Measurements from ENCODE around the gene CDC42EP5.
A peak's percentile ranks its signal among the peaks of the same experiment; 100 is the strongest.
"Not testable (repeated sequence)": the region's sequence is repeated elsewhere in the genome, so short reads cannot be mapped to it uniquely, and the experiment has no call there.

Gene CDC42EP5

GRCh38 chr19:54518844-54519243, 45.7 kb upstream of the CDC42EP5 start:
- peaks cover 0 to 43% of the 10 kb centered on the region in 2 donors for H3K9me3 ChIP-seq (replicated peaks in 1 of 2; ENCODE audit: control insufficient read depth in 2 of 2, insufficient read depth in 1 of 2, low read depth in 1 of 2, low read length in 2 of 2)

GRCh38 chr19:54517483-54517882, 44.4 kb upstream of the CDC42EP5 start:
- H2BK5ac ChIP-seq (ENCODE audit: low read length): no peak overlapping the region
- no peak overlapping the region for H3K14ac ChIP-seq (ENCODE audit: low read length)
- no peaks in the 10 kb centered on the region for H3K79me1 ChIP-seq (ENCODE audit: low read depth, low read length)
- no peak overlapping the region for H3K18ac ChIP-seq (ENCODE audit: low read length)
- no peak overlapping the region for H3K4ac ChIP-seq (ENCODE audit: low read length)
- peaks cover 0 to 9% (median 0%) of the 10 kb centered on the region in 3 experiments for H3K27me3 ChIP-seq (ENCODE audit: control insufficient read depth in 3 of 3, insufficient read depth in 3 of 3, low read depth in 1 of 3, low read length in 3 of 3)
- H2AK5ac ChIP-seq (ENCODE audit: low read depth, low read length): no peak overlapping the region
- no peak overlapping the region for H4K91ac ChIP-seq (ENCODE audit: low read depth, low read length, poor library complexity)
- no peaks in the 10 kb centered on the region for H3K4me1 ChIP-seq (ENCODE audit: control insufficient read depth in 2 of 2, insufficient read depth in 1 of 2, low read depth in 1 of 2, low read length in 2 of 2)
- WGBS, 2 donors (ENCODE audit: extremely low coverage in 2 of 2, insufficient read length in 2 of 2, insufficient replicate concordance in 1 of 2): no CpG with 5 or more reads among the region's 4 CpGs
- H3K4me2 ChIP-seq (ENCODE audit: insufficient read depth, low read length, poor library complexity, severe bottlenecking): no peak overlapping the region
- H4K8ac ChIP-seq (ENCODE audit: low read depth, low read length): no peak overlapping the region
- H2BK15ac ChIP-seq (ENCODE audit: low read length): no peak overlapping the region
- no peak overlapping the region for H2BK120ac ChIP-seq (ENCODE audit: low read depth, low read length)
- no peak overlapping the region for H3K27ac ChIP-seq (replicated peaks; ENCODE audit: low read length)
- H2BK12ac ChIP-seq (ENCODE audit: low read length): no peak overlapping the region
- H3K9ac ChIP-seq (ENCODE audit: low read depth, low read length, poor library complexity): no peak overlapping the region
- no peak overlapping the region for H3K23ac ChIP-seq (ENCODE audit: low read depth, low read length, poor library complexity)
- H3K4me3 ChIP-seq (ENCODE audit: low read length in 2 of 2): no peak overlapping the region
- H2AFZ ChIP-seq (ENCODE audit: low read length): no peak overlapping the region
- peaks cover 0 to 44% of the 10 kb centered on the region in 2 donors for H3K9me3 ChIP-seq (replicated peaks in 1 of 2; ENCODE audit: control insufficient read depth in 2 of 2, insufficient read depth in 1 of 2, low read depth in 1 of 2, low read length in 2 of 2)
- no peaks in the 10 kb centered on the region for H3K36me3 ChIP-seq (replicated peaks in 1 of 2; ENCODE audit: control insufficient read depth in 2 of 2, insufficient read depth in 2 of 2, low read length in 2 of 2)
- DNase-seq (ENCODE audit: low spot score): peak; percentile 1

More at GRCh38 chr19:54518844-54519243, 45.7 kb upstream of the CDC42EP5 start:
- Histone ChIP-seq H3K4ac (ENCODE audit: low read length) (no peak overlapping the region), H3K4me2 (ENCODE audit: insufficient read depth, low read length, poor library complexity, severe bottlenecking) (no peak overlapping the region), H4K8ac (ENCODE audit: low read depth, low read length) (no peak overlapping the region), H4K91ac (ENCODE audit: low read depth, low read length, poor library complexity) (no peak overlapping the region), H2BK120ac (ENCODE audit: low read depth, low read length) (no peak overlapping the region), H3K36me3 (replicated peaks in 1 of 2; ENCODE audit: control insufficient read depth in 2 of 2, insufficient read depth in 2 of 2, low read length in 2 of 2) (no peaks in the 10 kb centered on the region), H2AFZ (ENCODE audit: low read length) (no peak overlapping the region), H2BK15ac (ENCODE audit: low read length) (no peak overlapping the region), H2AK5ac (ENCODE audit: low read depth, low read length) (no peak overlapping the region), H2BK5ac (ENCODE audit: low read length) (no peak overlapping the region), H2BK12ac (ENCODE audit: low read length) (no peak overlapping the region), H3K9ac (ENCODE audit: low read depth, low read length, poor library complexity) (no peak overlapping the region), H3K23ac (ENCODE audit: low read depth, low read length, poor library complexity) (no peak overlapping the region), H3K79me1 (ENCODE audit: low read depth, low read length) (no peaks in the 10 kb centered on the region), H3K14ac (ENCODE audit: low read length) (no peak overlapping the region), H3K4me3 (ENCODE audit: low read length in 2 of 2) (no peak overlapping the region), H3K27me3 (ENCODE audit: control insufficient read depth in 3 of 3, insufficient read depth in 3 of 3, low read depth in 1 of 3, low read length in 3 of 3) (peaks cover 0 to 9% (median 0%) of the 10 kb centered on the region in 3 experiments), H3K18ac (ENCODE audit: low read length) (no peak overlapping the region), H3K4me1 (ENCODE audit: control insufficient read depth in 2 of 2, insufficient read depth in 1 of 2, low read depth in 1 of 2, low read length in 2 of 2) (no peaks in the 10 kb centered on the region), H3K27ac (replicated peaks; ENCODE audit: low read length) (no peak overlapping the region)
- no CpG with 5 or more reads among the region's 5 CpGs for WGBS, 2 donors (ENCODE audit: extremely low coverage in 2 of 2, insufficient read length in 2 of 2, insufficient replicate concordance in 1 of 2)
- no peak for DNase-seq (ENCODE audit: low spot score)

DNA sequence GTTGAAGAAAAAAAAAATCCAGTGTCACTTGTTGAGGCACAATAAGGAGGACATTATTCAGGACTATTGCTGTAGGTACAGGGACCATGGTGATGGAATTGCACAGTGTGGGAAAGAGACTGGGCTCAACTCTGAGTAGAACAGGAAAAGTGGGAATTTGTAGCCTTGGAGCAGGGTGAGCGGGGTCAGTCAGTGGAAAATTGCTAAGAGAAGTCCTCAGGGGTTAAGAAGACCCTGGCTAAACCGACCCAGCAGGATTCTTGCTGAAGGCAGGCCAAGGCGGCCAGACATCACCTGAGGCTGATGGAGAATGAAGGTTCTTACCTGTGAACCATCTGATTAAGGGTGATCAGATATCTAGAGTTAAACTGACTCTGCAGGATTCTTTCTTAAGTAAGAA, 42.1 kb upstream of the CDC42EP5 start:
- Histone ChIP-seq H3K9me3 (replicated peaks in 1 of 2; ENCODE audit: control insufficient read depth in 2 of 2, insufficient read depth in 1 of 2, low read depth in 1 of 2, low read length in 2 of 2) (peaks cover 0 to 33% of the 10 kb centered on the region in 2 donors), H3K18ac (ENCODE audit: low read length) (no peak overlapping the region), H2AK5ac (ENCODE audit: low read depth, low read length) (no peak overlapping the region), H4K8ac (ENCODE audit: low read depth, low read length) (no peak overlapping the region), H3K14ac (ENCODE audit: low read length) (no peak overlapping the region), H2BK12ac (ENCODE audit: low read length) (no peak overlapping the region), H3K36me3 (replicated peaks in 1 of 2; ENCODE audit: control insufficient read depth in 2 of 2, insufficient read depth in 2 of 2, low read length in 2 of 2) (no peaks in the 10 kb centered on the region), H2BK5ac (ENCODE audit: low read length) (no peak overlapping the region), H3K4ac (ENCODE audit: low read length) (no peak overlapping the region), H2AFZ (ENCODE audit: low read length) (no peak overlapping the region), H3K27me3 (ENCODE audit: control insufficient read depth in 3 of 3, insufficient read depth in 3 of 3, low read depth in 1 of 3, low read length in 3 of 3) (no peaks in the 10 kb centered on the region), H2BK15ac (ENCODE audit: low read length) (no peak overlapping the region), H3K4me2 (ENCODE audit: insufficient read depth, low read length, poor library complexity, severe bottlenecking) (no peak overlapping the region), H3K4me1 (ENCODE audit: control insufficient read depth in 2 of 2, insufficient read depth in 1 of 2, low read depth in 1 of 2, low read length in 2 of 2) (no peaks in the 10 kb centered on the region), H2BK120ac (ENCODE audit: low read depth, low read length) (no peak overlapping the region), H3K9ac (ENCODE audit: low read depth, low read length, poor library complexity) (no peak overlapping the region), H3K23ac (ENCODE audit: low read depth, low read length, poor library complexity) (no peak overlapping the region), H3K27ac (replicated peaks; ENCODE audit: low read length) (no peak overlapping the region), H4K91ac (ENCODE audit: low read depth, low read length, poor library complexity) (no peak overlapping the region), H3K4me3 (ENCODE audit: low read length in 2 of 2) (no peak overlapping the region), H3K79me1 (ENCODE audit: low read depth, low read length) (no peaks in the 10 kb centered on the region)
- WGBS, 2 donors (ENCODE audit: extremely low coverage in 2 of 2, insufficient read length in 2 of 2, insufficient replicate concordance in 1 of 2): no CpG with 5 or more reads among the region's 3 CpGs
- no peak for DNase-seq (ENCODE audit: low spot score)

DNA sequence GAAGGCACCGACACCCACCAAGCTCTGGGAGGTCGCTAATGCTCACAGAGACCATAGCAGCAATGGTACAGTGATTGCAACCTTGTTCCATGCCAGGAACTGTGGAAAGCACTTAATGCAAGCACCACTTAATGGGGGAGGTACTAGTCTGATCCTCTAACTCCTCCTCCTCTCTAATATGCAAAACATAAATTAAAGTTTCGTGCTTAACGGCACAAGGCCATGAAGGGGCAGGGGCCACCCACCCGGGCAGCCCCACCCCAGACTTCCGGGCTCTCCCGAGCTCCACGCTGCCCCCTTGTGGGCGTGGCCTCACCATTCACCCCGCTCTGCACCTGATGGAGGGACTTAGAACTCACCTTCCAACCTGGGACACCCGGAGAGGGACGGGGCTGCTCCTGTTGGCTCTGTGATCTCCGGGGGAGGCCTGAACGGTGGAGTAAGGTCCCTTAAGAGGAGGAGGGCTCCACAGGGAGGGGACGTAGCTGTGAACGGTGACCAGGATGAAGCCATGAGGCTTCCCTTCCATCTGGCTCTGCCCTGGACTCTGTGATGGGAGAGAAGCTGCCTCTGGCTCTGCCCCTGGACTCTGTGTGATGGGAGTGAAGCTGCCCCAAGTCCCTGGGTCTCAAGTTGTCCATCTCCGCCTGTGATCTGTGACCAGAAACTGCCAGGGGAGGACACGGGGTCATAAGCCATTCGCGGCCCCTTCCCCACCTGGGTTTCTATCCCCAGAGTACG, 36.3 kb upstream of the CDC42EP5 start:
- not testable (repeated sequence) for H3K9ac ChIP-seq (ENCODE audit: low read depth, low read length, poor library complexity); H2BK12ac ChIP-seq (ENCODE audit: low read length); H3K4ac ChIP-seq (ENCODE audit: low read length); H3K27me3 ChIP-seq (ENCODE audit: control insufficient read depth in 3 of 3, insufficient read depth in 3 of 3, low read depth in 1 of 3, low read length in 3 of 3); H2AK5ac ChIP-seq (ENCODE audit: low read depth, low read length); H3K79me1 ChIP-seq (ENCODE audit: low read depth, low read length); H2BK120ac ChIP-seq (ENCODE audit: low read depth, low read length); H4K8ac ChIP-seq (ENCODE audit: low read depth, low read length); H3K4me1 ChIP-seq (ENCODE audit: control insufficient read depth in 2 of 2, insufficient read depth in 1 of 2, low read depth in 1 of 2, low read length in 2 of 2); H3K4me2 ChIP-seq (ENCODE audit: insufficient read depth, low read length, poor library complexity, severe bottlenecking); H3K36me3 ChIP-seq (replicated peaks in 1 of 2; ENCODE audit: control insufficient read depth in 2 of 2, insufficient read depth in 2 of 2, low read length in 2 of 2); H3K23ac ChIP-seq (ENCODE audit: low read depth, low read length, poor library complexity); H3K18ac ChIP-seq (ENCODE audit: low read length); H3K27ac ChIP-seq (replicated peaks; ENCODE audit: low read length); H2BK15ac ChIP-seq (ENCODE audit: low read length); H2AFZ ChIP-seq (ENCODE audit: low read length); H3K14ac ChIP-seq (ENCODE audit: low read length); H4K91ac ChIP-seq (ENCODE audit: low read depth, low read length, poor library complexity); DNase-seq (ENCODE audit: low spot score); H2BK5ac ChIP-seq (ENCODE audit: low read length); H3K4me3 ChIP-seq (ENCODE audit: low read length in 2 of 2)
- WGBS, 2 donors (ENCODE audit: extremely low coverage in 2 of 2, insufficient read length in 2 of 2, insufficient replicate concordance in 1 of 2): no CpG with 5 or more reads among the region's 21 CpGs
- H3K9me3 ChIP-seq (replicated peaks in 1 of 2; ENCODE audit: control insufficient read depth in 2 of 2, insufficient read depth in 1 of 2, low read depth in 1 of 2, low read length in 2 of 2): peaks cover 0 to 17% of the 10 kb centered on the region in 2 donors

Measured in neuronal stem cell (in vitro differentiated cells).